Astrocyte of the spinal cord (primary cell): ENCODE data around the gene ZNF407.

Source experiments
- DNase-seq: peaks from one replicate; pipeline ENCODE4 v3.0.0; 2011; ENCODE audit warnings: low read depth, low spot score
- H3K4me3 ChIP-seq: 2 replicates; pipeline ENCODE4 v1.5.1; 2011; ENCODE audit warnings: low read depth, mild to moderate bottlenecking, low read length, moderate library complexity
- CTCF ChIP-seq: IDR thresholded peaks from 2 replicates; pipeline ENCODE4 v1.5.1; 2012; ENCODE audit warnings: low read depth, mild to moderate bottlenecking, low read length, inconsistent platforms
- in situ Hi-C: cut with HindIII; loops from 2 replicates; pipeline ENCODE4 v1.10.0; 2017; ENCODE audit warnings: low sequenced_read_pairs

The ZNF407 gene

GRCh38 chr18:74758995-74759394 is 161.3 kb downstream of the ZNF407 start:
- TF ChIP-seq CTCF, result no peak
- no peak overlapping the region for H3K4me3 ChIP-seq
- in situ Hi-C loops, result no loop called here
- DNase-seq, result no peak

- in situ Hi-C loops, result no loop called here
- TF ChIP-seq CTCF, result no peak
- no peak for DNase-seq
- no peak overlapping the region for H3K4me3 ChIP-seq
Measured at GRCh38 chr18:74760026-74760425, 162.4 kb downstream of the ZNF407 start.

- in situ Hi-C loops, result no loop called here
- TF ChIP-seq CTCF, result no peak
- DNase-seq, result no peak
- no peak overlapping the region for H3K4me3 ChIP-seq
Measured at GRCh38 chr18:74760436-74760835, 162.8 kb downstream of the ZNF407 start.

- in situ Hi-C loops, result no loop called here
- DNase-seq, result no peak
- no peak overlapping the region for H3K4me3 ChIP-seq
- no peak for TF ChIP-seq CTCF
Measured at GRCh38 chr18:74766251-74766650, 168.6 kb downstream of the ZNF407 start.

- no peak overlapping the region for H3K4me3 ChIP-seq
- no peak for TF ChIP-seq CTCF
- no peak for DNase-seq
- in situ Hi-C loops, result no loop called here
Measured at GRCh38 chr18:74768096-74768495, 170.4 kb downstream of the ZNF407 start.

- in situ Hi-C loops, result no loop called here
- no peak for TF ChIP-seq CTCF
- DNase-seq, result no peak
- H3K4me3 ChIP-seq, result no peak overlapping the region
Measured at GRCh38 chr18:74773171-74773624, 175.5 kb downstream of the ZNF407 start.

GRCh38 chr18:74774486-74774885 is 176.8 kb downstream of the ZNF407 start:
- TF ChIP-seq CTCF, result no peak
- in situ Hi-C loops, result no loop called here
- no peak for DNase-seq
- H3K4me3 ChIP-seq, result no peak overlapping the region
